Activated T-cell treated with anti-CD3 and anti-CD28 coated beads for 4 hours (primary cell): ENCODE data around the gene PLB1.

Source experiments
- DNase-seq: peaks from one replicate; pipeline ENCODE4 v3.0.0-alpha.2; 2020

Gene PLB1

DNA sequence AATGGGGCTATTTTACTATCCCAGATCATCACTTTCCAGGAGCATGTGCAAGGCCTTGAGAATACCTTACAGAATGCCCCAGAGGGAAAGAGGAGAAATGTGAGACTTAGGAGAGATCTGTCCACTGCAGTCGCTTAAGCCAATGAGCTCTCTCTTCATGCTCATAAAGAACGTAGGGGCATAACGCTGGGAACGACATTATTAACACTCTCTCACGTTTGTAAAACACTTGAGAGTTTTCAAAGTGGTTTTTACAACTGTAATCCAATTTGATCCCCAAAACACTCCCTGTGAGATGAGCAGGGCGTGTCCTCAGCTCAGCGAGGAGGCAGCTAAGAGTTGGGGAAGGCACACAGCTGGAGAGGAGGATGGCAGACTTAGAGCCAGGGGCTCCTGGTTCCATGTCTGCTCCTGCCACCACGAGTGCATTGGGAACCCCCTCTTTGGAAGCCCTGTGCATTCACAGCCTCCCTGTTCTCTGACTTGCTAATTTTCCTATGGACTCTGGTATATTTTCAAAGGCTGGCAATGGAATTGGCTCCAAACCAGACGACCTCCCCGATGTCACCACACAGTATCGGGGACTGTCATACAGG is 97.4 kb downstream of the PLB1 start:
- DNase-seq: no peak

DNA sequence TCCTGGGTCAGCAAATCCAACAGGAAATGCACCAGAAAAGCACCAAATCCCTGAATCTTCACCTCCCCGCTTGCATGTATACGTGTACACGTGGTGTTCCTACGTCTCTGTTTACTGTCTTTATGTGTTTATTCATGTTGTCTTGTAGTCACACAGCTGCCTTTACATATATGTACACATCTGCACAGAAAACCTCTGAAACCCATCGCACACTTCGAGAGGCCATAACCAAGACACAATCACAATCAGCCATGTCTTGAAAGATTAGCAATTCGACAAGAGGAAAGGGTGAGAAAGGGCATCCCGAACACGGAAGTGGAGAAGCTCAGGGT is 98.1 kb downstream of the PLB1 start:
- DNase-seq: no peak

DNA sequence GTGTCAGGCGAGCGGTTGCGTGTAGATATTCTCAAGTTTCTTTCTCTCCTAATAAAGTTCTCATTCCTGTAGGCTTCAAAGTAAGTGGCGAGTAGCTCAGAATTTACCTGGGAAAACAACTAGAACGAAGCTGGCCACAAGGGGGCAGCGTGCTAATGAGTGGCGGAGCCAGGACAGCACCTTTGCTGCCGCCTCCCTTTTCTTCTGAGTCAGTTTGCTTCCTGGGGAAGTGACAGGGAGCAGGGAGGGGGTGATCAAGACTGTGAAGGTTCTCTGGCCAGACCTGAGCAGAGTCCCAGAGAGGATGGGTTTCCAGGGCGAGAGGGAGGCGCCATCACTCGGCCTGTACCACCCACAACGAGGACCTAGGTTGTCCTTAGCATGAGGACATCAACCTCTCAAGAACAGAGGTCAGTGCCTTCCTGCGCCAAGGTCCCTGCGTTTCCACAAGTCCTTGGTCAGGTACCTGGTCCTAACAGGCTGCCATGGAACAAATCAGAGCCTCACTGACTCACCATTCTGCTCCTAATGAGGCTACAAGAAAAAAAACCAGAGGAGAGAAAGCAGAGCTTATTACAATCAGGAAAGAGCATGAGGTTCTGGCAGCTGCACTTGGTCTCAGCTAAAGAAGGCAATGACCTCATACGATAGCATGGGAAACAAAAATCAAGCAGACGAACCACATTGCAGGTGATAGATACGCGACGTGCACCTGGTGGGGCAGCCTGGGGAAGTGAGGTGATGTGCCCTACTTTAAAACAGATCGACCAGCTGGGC is 98.7 kb downstream of the PLB1 start:
- peak; percentile 86 for DNase-seq

DNA sequence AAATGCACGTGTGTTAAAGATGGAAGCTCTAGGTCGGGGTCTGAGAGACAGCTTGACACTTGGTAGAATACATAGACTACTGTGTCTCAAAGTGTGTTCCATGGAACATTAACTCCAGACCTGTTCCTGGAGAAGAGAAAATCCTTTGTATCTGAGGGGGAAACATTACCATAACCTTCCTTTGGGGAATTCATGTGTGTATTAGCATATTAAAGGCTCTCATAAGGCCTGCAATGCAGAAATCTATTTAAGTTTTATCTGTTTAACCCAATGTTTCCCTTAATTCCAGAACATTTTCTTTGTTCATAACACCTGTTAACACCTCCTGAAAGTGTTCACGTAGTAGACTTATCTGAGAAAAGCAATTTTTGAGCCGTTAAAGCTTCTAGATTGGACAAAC is 99.5 kb downstream of the PLB1 start:
- DNase-seq: no peak

DNA sequence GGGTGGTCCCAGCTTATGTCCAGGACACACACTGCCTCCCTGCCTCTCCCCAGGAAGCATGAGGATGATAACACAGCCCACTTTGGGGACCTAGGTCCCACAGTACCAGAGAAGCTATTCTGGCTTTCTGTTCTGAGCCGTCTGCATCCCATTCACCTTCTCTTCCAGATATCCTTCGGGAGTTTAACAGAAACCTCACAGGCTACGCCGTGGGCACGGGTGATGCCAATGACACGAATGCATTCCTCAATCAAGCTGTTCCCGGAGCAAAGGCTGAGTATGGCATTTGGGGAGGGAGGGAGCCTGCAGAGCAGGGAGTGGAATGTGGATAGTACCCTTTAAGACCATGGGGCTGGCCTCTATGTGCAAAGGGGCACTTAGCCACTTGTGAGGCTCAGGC is 102.6 kb downstream of the PLB1 start:
- DNase-seq: no peak

DNA sequence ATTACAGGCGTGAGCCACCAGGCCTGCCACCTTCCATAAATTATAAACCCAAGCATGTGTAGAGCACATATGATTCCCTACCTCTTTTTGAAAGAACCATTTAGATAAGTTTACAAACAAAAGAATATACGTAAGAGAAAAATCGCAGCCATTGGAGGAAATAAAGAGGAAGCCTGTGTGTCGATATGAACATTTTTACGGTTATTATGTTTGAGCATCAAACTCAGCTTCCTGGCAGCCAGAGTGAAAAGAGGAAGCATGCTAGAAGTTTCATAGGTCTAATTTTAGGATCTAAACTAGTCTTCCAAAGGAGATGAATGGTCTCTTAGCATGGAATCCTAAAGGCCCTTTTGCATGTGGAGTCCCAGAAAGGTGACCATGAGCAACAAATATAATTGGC is 104.3 kb downstream of the PLB1 start:
- DNase-seq: no peak

DNA sequence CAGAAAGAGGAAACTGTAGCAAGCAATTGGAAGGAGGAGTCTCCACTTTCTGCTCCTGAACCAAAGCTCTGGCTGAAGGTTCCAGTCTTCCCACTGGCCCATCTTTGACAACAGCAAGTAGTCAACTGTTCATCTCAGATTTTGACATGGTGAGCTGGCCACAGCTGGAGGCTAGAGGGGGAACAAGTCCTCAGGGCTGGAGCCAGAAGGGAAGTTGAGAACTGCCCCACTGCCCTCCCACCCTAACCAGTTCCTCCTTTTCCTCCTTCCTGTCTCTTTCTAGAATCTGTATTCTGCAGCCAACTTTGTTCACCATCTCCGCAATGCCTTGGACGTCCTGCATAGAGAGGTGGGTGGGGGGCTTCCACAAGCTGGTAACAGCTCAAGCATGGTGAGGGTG is 105.8 kb downstream of the PLB1 start:
- DNase-seq: no peak

DNA sequence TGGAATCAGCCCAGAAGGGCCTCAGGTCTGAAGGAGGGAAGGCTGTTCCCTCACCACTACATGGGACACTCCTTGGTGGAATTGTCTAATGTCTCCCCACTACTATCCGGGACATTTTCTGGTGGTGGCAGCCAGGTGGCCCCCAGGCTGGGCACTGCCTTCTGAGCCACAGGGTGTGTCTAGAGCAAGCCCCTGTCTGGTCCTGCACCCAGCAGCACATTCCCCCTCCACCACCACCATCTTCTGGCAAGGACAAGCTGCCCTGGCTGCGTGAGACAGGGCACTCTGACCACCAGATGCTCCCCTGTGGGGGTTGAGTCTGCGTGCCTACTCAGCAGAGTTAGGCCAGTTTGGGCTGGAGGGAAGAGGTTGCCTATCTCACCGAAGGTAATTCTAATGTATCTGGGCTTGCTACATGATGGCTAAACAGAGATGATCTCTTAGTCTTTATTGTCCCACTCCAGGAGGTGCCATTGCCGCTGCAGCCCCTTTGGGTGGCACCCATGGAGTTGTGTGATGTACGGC is 106.3 kb downstream of the PLB1 start:
- no peak for DNase-seq

DNA sequence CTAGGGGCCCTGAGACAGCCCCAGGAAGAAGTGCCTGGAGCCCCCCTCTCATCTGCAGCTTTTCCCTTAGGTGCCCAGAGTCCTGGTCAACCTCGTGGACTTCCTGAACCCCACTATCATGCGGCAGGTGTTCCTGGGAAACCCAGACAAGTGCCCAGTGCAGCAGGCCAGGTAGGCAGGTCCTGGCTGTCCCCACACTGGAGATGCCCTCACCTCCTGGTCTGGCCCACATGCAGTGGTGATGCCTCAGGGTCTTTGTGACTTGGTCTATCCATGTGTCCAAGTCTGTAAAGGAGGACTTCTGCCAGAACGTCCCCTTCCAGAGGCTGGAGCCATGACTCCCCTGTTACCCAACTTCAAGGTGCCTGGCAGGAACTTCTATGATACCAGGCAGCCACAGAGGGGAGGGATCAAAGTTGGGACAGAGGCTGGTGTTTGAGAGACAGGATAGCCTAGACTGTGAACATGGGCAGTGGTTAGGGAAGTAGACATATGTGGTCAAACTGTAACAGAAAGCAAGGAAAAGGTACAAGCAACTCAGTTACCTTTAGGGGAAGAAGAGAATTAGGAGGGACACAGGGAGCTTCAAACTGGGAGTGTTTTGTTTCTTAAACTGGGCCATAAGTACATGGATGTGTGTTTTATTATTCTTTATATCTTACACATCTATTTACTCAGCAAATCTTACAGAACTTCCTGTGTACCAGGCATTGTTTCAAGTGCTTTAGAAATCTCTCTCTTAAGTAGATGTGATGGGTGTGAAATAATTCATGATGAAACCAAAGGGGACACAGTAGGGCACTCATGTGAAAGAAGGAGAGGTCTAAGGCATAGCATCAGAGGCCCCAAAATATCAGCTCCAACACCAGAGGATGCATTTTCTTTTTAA is 107.1 kb downstream of the PLB1 start:
- no peak for DNase-seq

DNA sequence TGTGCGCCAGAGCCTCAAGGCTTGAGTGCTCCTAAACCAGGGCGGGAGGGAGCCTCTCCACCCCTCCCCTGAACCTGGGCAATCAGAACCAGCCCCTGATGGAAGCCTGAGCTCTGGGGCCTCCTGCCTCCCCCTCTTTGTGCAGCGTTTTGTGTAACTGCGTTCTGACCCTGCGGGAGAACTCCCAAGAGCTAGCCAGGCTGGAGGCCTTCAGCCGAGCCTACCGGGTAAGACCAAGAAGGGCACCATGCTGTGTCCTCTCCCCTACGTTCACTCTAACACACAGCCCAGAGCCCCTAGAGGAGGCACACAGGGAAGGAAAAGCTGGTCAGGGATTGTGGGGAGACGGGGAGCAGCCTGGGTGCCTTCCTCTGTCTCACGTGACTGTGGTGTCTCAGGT is 108.0 kb downstream of the PLB1 start:
- no peak for DNase-seq

DNA sequence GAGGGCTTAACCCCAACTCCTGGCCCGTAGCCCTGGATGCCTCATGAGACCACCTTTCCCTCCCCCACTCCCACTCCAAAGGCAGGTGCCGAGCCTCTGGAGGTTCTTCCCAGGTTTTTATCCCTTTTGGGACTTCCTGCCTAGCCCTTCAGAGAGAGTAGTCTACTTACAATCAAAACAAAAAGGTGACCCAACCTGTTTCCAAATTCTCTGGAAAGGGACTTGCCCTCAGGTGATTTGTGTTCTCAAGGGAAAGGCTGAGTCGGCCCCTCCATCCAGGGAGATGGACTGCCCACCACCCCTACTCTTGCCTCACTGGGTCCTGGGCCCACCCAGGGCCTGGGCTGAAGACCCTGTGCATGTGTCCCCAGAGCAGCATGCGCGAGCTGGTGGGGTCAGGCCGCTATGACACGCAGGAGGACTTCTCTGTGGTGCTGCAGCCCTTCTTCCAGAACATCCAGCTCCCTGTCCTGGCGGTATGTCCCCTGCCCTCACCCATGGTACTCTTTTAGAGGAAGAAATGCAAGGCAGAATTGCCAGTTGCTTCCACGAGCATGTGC is 108.5 kb downstream of the PLB1 start:
- DNase-seq: no peak

DNA sequence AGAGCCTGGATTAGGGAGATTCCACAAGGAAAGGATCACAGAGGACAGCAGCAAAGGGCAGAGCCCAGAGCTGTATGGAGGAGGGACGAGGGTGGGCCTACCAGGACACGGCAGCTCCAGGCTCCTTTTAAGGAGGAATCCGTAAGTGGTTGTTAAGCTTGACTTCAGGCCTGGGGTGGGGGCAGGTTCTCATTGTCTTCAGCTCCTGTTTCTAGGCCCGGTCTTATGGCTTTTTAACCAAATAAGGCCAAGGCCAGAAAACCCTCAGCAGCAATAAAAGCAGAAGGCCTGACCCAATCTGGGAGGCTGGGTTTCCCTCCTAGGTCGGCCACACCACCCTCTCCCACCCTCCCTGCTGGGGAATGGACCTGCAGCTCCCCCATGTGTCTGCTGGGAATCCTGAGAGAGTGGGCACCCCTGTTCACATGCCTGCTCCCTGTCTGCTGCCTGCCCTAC is 111.2 kb downstream of the PLB1 start:
- DNase-seq: no peak

DNA sequence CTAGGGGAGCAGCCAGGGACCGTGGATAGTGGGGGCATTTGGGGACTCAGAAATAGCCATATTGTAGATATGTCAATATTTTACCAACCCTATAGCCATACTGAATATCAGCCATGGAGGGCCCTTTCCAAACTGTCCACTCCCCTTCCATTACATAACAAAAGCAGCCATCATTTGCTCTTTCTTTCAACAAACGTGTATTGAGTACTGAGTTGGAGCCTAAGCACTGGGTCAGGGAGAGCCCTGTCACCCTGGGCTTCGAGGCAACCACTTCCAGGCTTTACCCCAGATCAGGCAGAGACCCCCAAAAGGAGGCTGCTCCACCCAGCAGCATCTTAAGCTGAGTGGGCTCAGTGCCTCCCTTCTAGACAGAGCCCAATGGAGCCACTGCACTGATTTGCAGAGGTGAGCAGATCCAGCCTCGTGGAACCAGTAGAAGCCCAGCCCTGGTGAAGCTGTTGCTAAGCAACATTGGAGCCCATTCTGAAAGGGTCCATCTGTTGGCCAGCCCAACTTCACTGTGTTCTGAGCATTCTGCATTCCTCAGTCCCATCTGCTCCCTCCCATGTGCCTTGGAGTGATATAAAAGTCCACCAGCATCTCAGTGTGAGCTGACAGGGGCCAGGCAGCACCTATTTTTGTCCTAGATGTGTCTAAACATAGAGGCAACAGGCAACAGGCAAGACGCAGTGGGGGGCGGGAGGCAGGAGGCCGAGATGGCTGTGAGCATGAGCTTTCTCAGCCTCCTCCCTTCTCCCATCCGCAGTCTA is 112.1 kb downstream of the PLB1 start:
- no peak for DNase-seq

DNA sequence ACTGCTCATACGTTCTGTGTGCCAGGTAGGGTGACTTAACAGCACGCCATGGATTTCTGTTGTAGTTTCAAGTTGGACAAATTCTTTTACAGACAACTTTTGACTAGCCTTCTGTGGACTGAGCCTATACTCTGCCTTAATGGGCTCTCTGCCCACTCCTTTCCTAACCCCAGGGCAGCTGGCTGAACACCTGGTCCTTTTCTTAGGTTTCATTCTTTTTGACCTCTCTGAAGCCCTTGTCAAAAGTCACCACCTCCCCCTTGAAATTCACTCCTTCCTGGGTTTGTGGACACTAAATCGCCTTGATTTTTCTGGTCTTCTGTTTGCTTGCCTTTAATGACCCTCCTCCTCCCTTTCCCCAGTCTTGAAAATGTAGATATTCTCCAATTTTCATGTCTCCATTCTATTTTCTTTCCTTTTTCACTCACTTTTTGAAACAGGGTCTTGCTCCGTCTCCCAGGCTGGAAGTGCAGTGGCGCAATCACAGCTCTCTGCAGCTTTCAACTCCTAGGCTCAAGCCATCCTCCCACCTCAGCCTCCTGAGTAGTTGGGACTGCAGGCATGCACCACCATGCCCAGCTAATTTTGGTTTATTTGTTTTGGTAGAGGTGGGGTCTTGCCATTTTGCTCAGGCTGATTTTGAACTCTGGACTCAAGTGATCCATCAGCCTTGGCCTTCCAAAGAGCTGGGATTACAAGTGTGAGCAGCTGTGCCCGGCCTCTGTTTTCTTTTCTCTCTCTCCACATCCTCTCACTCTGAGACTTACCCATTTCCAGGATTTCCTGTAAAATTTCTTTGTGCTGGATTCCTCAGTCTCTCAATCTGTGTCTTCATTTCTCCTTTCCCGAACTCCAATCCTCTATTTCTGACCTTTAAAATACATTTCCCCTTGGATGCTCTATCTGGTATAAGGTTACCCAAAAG is 112.9 kb downstream of the PLB1 start:
- DNase-seq: no peak

DNA sequence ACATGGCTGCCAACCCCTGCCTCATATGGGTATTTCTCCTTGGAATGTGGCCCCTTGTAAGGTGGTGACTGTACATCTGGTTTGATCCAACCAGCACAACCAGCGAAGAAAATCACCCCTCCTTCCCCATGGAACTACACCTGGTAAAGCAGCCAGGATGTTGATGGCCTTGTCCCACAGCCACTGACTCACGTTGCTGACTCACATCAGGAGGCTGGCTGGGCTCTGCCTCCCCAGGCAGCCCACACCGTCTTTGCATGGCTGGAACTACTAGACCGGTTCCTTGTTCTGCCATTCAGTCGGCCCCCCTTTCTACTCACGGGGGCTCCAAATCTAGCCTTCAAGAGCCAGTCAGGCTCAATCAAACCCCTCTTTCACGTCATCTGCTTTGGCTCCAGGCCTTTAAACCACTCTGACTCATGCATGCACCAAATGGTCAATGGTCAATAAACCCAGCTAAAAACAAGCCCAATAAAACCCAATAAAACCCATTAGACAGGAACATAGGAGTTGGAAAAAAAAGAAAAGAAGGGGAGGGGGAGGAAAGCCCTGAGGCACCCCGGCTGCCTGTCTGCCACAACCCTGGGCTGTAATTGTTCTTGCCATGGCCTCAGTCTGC is 114.8 kb downstream of the PLB1 start:
- no peak for DNase-seq

DNA sequence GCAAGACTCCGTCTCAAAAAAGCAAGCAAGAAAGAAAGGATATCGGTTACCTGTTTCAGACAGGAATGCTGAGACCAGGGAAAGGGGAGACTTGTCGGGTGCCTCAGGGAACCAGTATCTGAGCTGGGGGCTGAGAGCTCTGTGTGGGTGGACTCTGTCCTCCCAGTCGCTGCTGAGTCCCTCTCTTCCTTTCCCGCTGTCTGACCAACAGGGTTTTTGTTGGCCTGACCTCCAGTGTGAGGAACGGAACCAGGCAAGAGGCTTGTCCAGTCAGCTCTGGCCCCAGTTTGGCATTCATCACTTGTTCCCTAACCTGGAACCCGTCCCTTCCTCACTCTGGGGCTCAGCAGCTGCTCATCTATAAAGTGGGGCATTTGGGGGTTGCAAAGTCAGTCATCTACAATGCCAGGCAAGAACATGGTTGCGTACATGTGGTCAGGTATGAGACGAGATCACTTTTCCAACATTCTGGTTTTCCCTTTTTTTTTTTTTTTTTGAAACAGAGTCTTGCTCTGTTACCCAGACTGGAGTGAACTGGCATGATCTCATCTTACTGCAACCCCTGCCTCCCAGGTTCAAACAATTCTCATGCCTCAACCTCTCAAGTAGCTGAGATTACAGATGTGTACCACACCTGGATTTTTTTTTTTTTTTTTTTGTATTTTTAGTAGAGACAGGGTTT is 116.4 kb downstream of the PLB1 start:
- DNase-seq: no peak

DNA sequence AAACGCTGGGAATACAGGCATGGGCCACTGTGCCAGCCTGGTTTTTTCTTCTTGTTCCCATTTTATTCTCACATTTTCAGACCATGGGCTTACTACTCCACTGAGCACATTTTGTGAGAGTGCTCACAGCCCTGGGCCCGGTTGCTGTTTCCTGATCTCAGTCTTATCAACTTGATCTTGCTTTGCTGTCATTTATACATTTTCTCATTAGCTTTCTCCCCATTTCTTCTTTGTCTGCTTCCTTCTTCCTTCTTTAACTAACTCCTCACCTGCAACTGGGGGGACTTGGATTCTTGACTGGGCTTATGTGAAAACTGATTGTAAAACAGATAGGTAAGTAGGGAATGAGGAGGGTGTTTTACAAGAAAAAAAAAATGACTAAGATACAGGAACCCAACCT is 117.3 kb downstream of the PLB1 start:
- no peak for DNase-seq

DNA sequence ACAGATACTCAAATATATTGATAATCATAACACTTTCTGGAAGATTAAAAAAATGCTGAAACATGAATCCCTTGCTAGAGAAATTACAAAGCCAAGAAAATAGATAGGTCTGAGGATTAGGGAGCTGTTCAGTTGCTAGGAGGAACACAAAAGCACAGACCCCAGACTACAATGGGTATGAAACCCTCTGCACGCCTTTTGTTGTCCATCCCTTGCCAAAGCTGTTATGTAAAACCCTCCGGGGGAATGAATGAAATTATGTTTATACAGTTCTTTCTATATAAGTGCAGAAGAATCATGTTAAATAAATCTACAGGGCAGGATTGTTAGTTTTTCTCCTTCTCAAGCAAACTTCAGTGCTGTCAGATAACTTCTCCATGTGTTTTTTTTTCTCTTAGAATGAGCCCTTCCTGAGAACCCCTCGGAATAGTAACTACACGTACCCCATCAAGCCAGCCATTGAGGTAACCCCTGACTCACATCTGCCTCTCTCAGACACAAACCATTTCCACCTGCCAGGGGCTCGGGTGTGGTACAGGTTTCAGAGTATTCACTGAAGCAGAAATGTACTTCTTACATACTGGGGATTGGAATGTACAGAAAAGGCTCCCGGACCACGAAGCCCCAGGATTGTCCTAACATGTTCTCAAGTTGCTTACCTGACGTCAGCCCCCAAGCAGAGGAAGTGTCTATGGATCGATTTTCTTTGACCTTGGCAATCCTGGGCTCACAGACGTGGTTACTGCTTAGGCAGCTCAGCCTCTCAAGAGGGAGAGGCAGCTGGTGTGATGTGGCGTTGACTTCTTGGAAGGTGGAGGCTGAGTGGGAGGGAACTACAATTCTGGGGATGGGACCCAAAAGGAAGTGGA is 118.0 kb downstream of the PLB1 start:
- DNase-seq: no peak

DNA sequence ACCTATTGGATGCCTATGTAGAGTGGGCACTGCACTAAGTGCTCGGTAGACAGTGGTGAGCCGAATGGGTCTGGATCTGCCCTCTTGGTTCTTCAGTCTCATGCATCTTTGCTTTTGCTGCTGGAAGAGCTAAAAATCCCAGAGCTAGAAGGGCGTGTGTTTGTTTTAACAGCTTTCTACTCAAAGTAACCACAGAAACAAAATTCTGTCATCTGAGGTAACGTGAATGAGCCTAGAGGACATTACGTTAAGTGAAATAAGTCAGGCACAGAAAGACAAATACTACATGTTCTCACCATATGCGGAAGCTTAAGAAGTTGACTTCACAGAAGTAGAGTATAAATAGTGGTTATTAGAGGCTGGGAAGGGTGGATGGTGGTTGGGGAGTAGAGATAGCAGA is 119.8 kb downstream of the PLB1 start:
- DNase-seq: no peak
